Endodermal cell (in vitro differentiated cells): ENCODE measurements around the gene SUFU. TPM values are rescaled to one million over a fixed set of nuclear protein-coding genes. Genes with fewer than 3 reads are reported as not detected.

Experiments used
- DNase-seq: peaks from one replicate; pipeline ENCODE4 v3.0.0-alpha.2; 2017
- H3K27ac ChIP-seq: 2 replicates; pipeline ENCODE4 v1.5.1; 2013; ENCODE audit warnings: mild to moderate bottlenecking, low read depth, low read length, moderate library complexity
- H3K27me3 ChIP-seq: 2 replicates; pipeline ENCODE4 v1.6.1; 2013; ENCODE audit warnings: mild to moderate bottlenecking, low read length, moderate library complexity; ENCODE audit not compliant: insufficient read depth, control insufficient read depth, poor library complexity, severe bottlenecking
- H3K36me3 ChIP-seq: 2 replicates; pipeline ENCODE4 v1.7.0; 2013; ENCODE audit warnings: mild to moderate bottlenecking, low read length, moderate library complexity; ENCODE audit not compliant: control insufficient read depth, insufficient read depth
- H3K4me1 ChIP-seq: one replicate; pipeline ENCODE4 v1.7.0; 2013; ENCODE audit warnings: low read length; ENCODE audit not compliant: control insufficient read depth, insufficient read depth
- H3K4me3 ChIP-seq: 2 replicates; pipeline ENCODE4 v1.5.1; 2013; ENCODE audit warnings: mild to moderate bottlenecking, low read length, moderate library complexity
- H3K9ac ChIP-seq: 2 replicates; pipeline ENCODE4 v1.6.1; 2013; ENCODE audit warnings: mild to moderate bottlenecking, low read length, moderate library complexity; ENCODE audit not compliant: poor library complexity, severe bottlenecking; ENCODE audit errors: extremely low read depth
- H3K9me3 ChIP-seq: 2 replicates; pipeline ENCODE4 v1.6.1; 2013; ENCODE audit warnings: mild to moderate bottlenecking, low read length, moderate library complexity; ENCODE audit not compliant: control insufficient read depth
- H3K27ac Mint-ChIP-seq: 2 replicates; pipeline ENCODE4 v1.8.0; 2020; ENCODE audit warnings: mixed read lengths
- H3K27me3 Mint-ChIP-seq: 2 replicates; pipeline ENCODE4 v1.8.0; 2021; ENCODE audit warnings: mild to moderate bottlenecking, mixed read lengths; ENCODE audit not compliant: insufficient read depth
- H3K36me3 Mint-ChIP-seq: 2 replicates; pipeline ENCODE4 v1.8.0; 2020; ENCODE audit warnings: low read depth, mixed read lengths
- H3K4me1 Mint-ChIP-seq: 2 replicates; pipeline ENCODE4 v1.8.0; 2020; ENCODE audit warnings: mixed read lengths
- H3K4me3 Mint-ChIP-seq: 2 replicates; pipeline ENCODE4 v1.8.0; 2020; ENCODE audit warnings: mild to moderate bottlenecking, moderate library complexity, mixed read lengths
- H3K9me3 Mint-ChIP-seq: 2 replicates; pipeline ENCODE4 v1.8.0; 2020; ENCODE audit warnings: mild to moderate bottlenecking, mixed read lengths
- CTCF ChIP-seq: fragments of 200-600 bp; sonication (generic); conservative IDR thresholded peaks from 2 replicates; pipeline ENCODE4 v1.5.0; 2021; ENCODE audit warnings: antibody characterized with exemption, mild to moderate bottlenecking
- WGBS, 2 experiments: methylation state at CpG; one replicate each; pipeline versions ENCODE4 v1.1.5 to v1.1.7; 2013; ENCODE audit warnings: missing lambda C conversion rate in 2 of 2, mixed read lengths in 1 of 2; ENCODE audit not compliant: insufficient coverage in 1 of 2, insufficient read length in 1 of 2; 5-methylcytosine and 5-hydroxymethylcytosine counted together
- total RNA-seq, 2 donors: library from RNA; stranded (reverse); fragmentation: NEBNext Ultra II Directional in 1 of 2; extraction: Animal tissue kit (Norgen Biotek cat#: 25700) in 1 of 2; gene quantifications; 2 replicates in 1 of 2; 3 replicates in 1 of 2; pipeline ENCODE4 v1.2.1, GENCODE V29; 2021

SUFU gene
- total RNA-seq, 2 donors from 2014 or later: 19.1 to 20.6 TPM

DNA sequence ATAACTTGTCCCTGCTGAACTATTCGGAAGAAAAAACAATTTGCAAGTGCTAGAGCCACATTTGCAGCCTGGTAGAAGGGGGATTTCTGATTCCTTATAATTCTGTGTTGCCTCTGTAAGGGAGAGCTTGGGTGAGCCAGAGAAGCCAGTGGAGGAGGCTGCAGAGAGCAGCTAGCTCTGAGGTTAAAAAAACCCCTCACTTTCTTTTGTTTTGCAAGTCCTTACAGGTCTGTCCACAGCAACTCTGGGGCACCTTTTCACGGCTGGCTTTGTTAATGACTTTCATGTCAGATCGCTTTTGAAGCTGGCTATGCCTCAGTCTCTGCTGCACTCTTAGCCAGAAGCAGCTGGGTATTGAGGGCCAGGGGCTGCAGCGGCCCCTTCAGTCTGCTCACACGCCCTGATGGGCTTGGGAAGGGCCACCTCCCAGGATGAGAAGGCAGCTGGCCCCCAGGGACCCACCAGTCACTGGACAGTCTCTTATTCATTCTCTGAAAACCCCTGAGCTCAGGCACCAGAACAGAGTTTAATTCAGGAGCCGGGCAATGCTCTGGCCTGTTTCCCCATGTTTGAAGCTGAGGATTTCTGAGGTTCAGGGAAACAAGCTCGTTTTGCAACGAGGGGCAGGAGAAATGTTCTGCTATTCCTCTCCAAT, 171.4 kb downstream of the SUFU start:
- peak overlapping the region; percentile 84 for H3K27ac Mint-ChIP-seq
- peaks cover 8% of the 10 kb centered on the region for H3K36me3 Mint-ChIP-seq
- H3K9me3 ChIP-seq: no peaks in the 10 kb centered on the region
- peaks cover 68% of the 10 kb centered on the region for H3K4me1 Mint-ChIP-seq
- H3K4me1 ChIP-seq: peaks cover 19% of the 10 kb centered on the region
- no peak for TF ChIP-seq CTCF
- no peaks in the 10 kb centered on the region for H3K27me3 ChIP-seq
- H3K27me3 Mint-ChIP-seq: no peaks in the 10 kb centered on the region
- no peak overlapping the region for H3K4me3 ChIP-seq
- no peak for DNase-seq
- WGBS, 2 experiments: 59 to 61% methylated on average over 8 of the region's 8 CpGs
- peak overlapping the region; percentile 93 for H3K27ac ChIP-seq
- no peaks in the 10 kb centered on the region for H3K9me3 Mint-ChIP-seq
- no peak overlapping the region for H3K4me3 Mint-ChIP-seq
- H3K36me3 ChIP-seq: no peaks in the 10 kb centered on the region
- no peak overlapping the region for H3K9ac ChIP-seq

- Mint-ChIP-seq H3K27ac (peak overlapping the region; percentile 84), H3K9me3 (no peaks in the 10 kb centered on the region), H3K4me3 (no peak overlapping the region), H3K4me1 (peaks cover 61% of the 10 kb centered on the region), H3K27me3 (no peaks in the 10 kb centered on the region), H3K36me3 (peaks cover 15% of the 10 kb centered on the region)
- Histone ChIP-seq H3K27me3 (no peaks in the 10 kb centered on the region), H3K36me3 (no peaks in the 10 kb centered on the region), H3K4me1 (peaks cover 19% of the 10 kb centered on the region), H3K9ac (no peak overlapping the region), H3K27ac (peak overlapping the region; percentile 93), H3K9me3 (no peaks in the 10 kb centered on the region), H3K4me3 (no peak overlapping the region)
- WGBS, 2 experiments: 53 to 59% methylated on average over 9 to 16 of the region's 16 CpGs
- no peak for DNase-seq
- no peak for TF ChIP-seq CTCF
These were observed 172.1 kb downstream of the SUFU start for GRCh38 chr10:102675666-102676533.

- no peak overlapping the region for H3K4me3 Mint-ChIP-seq
- H3K9me3 ChIP-seq: peaks cover under 1% of the 10 kb centered on the region
- H3K4me1 ChIP-seq: peaks cover 19% of the 10 kb centered on the region
- H3K36me3 Mint-ChIP-seq: peaks cover 20% of the 10 kb centered on the region
- no peaks in the 10 kb centered on the region for H3K27me3 ChIP-seq
- WGBS, 2 experiments: 85 to 86% methylated on average over 6 to 9 of the region's 9 CpGs
- H3K9ac ChIP-seq: no peak overlapping the region
- peaks cover 5% of the 10 kb centered on the region for H3K36me3 ChIP-seq
- H3K27me3 Mint-ChIP-seq: no peaks in the 10 kb centered on the region
- peak overlapping the region; percentile 1 for H3K27ac ChIP-seq
- no peak for TF ChIP-seq CTCF
- H3K27ac Mint-ChIP-seq: peak overlapping the region; percentile 35
- H3K4me1 Mint-ChIP-seq: peaks cover 58% of the 10 kb centered on the region
- no peak for DNase-seq
- no peak overlapping the region for H3K4me3 ChIP-seq
- no peaks in the 10 kb centered on the region for H3K9me3 Mint-ChIP-seq
These were observed 173.0 kb downstream of the SUFU start for GRCh38 chr10:102676534-102677315.
